CD14-positive monocyte (primary cell): ENCODE results near the gene AADACL3. TPM values are rescaled to one million over a fixed set of nuclear protein-coding genes. Genes with fewer than 3 reads are reported as not detected.

Experiments used
- DNase-seq, 3 donors: peaks; one replicate each; pipeline ENCODE4 v3.0.0-alpha.2; 2011 to 2022
- H2AFZ ChIP-seq: 2 replicates; pipeline ENCODE4 v1.6.0; 2012; ENCODE audit warnings: mild to moderate bottlenecking, low read depth, low read length, inconsistent platforms; ENCODE audit not compliant: insufficient read depth, poor library complexity, severe bottlenecking
- H3K27ac ChIP-seq, 2 donors: 1 replicate in 1 of 2; 2 replicates in 1 of 2; pipeline ENCODE4 v1.5.1; 2012 to 2013; ENCODE audit warnings: low read length in 2 of 2, control low read depth in 1 of 2, inconsistent platforms in 1 of 2, low read depth in 1 of 2, mild to moderate bottlenecking in 1 of 2
- H3K27me3 ChIP-seq, 2 donors: one replicate each; pipeline versions ENCODE4 v1.6.0 to v1.6.1; 2011 to 2013; ENCODE audit warnings: low read length in 2 of 2; ENCODE audit not compliant: control insufficient read depth in 2 of 2, insufficient read depth in 2 of 2
- H3K36me3 ChIP-seq, 2 donors: replicated peaks in 1 of 2; 1 replicate in 1 of 2; 2 replicates in 1 of 2; pipeline versions ENCODE4 v1.5.1 to v1.6.1; 2012 to 2013; ENCODE audit warnings: low read length in 2 of 2, control low read depth in 1 of 2, inconsistent platforms in 1 of 2, mild to moderate bottlenecking in 1 of 2; ENCODE audit not compliant: insufficient read depth in 2 of 2, control insufficient read depth in 1 of 2
- H3K4me1 ChIP-seq, 2 donors: 1 replicate in 1 of 2; 2 replicates in 1 of 2; pipeline versions ENCODE4 v1.5.1 to v1.6.1; 2012 to 2013; ENCODE audit warnings: low read length in 2 of 2, control low read depth in 1 of 2, inconsistent platforms in 1 of 2, mild to moderate bottlenecking in 1 of 2, moderate library complexity in 1 of 2; ENCODE audit not compliant: insufficient read depth in 2 of 2, control insufficient read depth in 1 of 2
- H3K4me2 ChIP-seq: replicated peaks from 2 replicates; pipeline ENCODE3; 2012; ENCODE audit warnings: low read length, moderate library complexity, mild to moderate bottlenecking; ENCODE audit not compliant: poor library complexity, severe bottlenecking; ENCODE audit errors: extremely low read depth
- H3K4me3 ChIP-seq, 3 experiments: fragments of 200-600 bp in 1 of 3; sonication (generic) in 1 of 3; replicated peaks in 1 of 3; 1 replicate in 2 of 3; 2 replicates in 1 of 3; pipeline ENCODE4 v1.5.1; 2011 to 2013; ENCODE audit warnings: low read length in 3 of 3, mild to moderate bottlenecking in 3 of 3, control low read depth in 2 of 3, low read depth in 2 of 3, inconsistent platforms in 1 of 3, moderate library complexity in 1 of 3
- H3K79me2 ChIP-seq: 2 replicates; pipeline ENCODE4 v1.6.0; 2012; ENCODE audit warnings: mild to moderate bottlenecking, control low read depth, inconsistent platforms, low read length, moderate library complexity; ENCODE audit not compliant: insufficient read depth
- H3K9ac ChIP-seq: 2 replicates; pipeline ENCODE4 v1.6.0; 2017; ENCODE audit warnings: low read length, mild to moderate bottlenecking; ENCODE audit not compliant: insufficient read depth, poor library complexity, severe bottlenecking
- H3K9me3 ChIP-seq, 2 donors: replicated peaks in 1 of 2; 1 replicate in 1 of 2; 2 replicates in 1 of 2; pipeline versions ENCODE4 v1.5.1 to v1.6.1; 2012 to 2013; ENCODE audit warnings: low read length in 2 of 2, control low read depth in 1 of 2; ENCODE audit not compliant: control insufficient read depth in 1 of 2, insufficient read depth in 1 of 2
- H4K20me1 ChIP-seq: 2 replicates; pipeline ENCODE4 v1.6.0; 2012; ENCODE audit warnings: mild to moderate bottlenecking, low read length, control low read depth, moderate library complexity; ENCODE audit not compliant: insufficient read depth
- H3K27ac Mint-ChIP-seq, 7 donors: one replicate each; pipeline ENCODE4 v1.8.0; 2020; ENCODE audit warnings: mild to moderate bottlenecking in 7 of 7, mixed read lengths in 7 of 7, moderate library complexity in 6 of 7, inconsistent platforms in 2 of 7
- H3K27me3 Mint-ChIP-seq, 3 donors: one replicate each; pipeline ENCODE4 v1.8.0; 2021 to 2022; ENCODE audit warnings: low read depth in 3 of 3, mild to moderate bottlenecking in 3 of 3, mixed read lengths in 3 of 3, moderate library complexity in 3 of 3, inconsistent platforms in 1 of 3
- H3K36me3 Mint-ChIP-seq, 2 donors: one replicate each; pipeline ENCODE4 v1.8.0; 2020; ENCODE audit warnings: mixed read lengths in 2 of 2, inconsistent platforms in 1 of 2, mild to moderate bottlenecking in 1 of 2
- H3K4me1 Mint-ChIP-seq: one replicate; pipeline ENCODE4 v1.8.0; 2020; ENCODE audit warnings: mild to moderate bottlenecking, mixed read lengths
- H3K4me3 Mint-ChIP-seq, 2 donors: one replicate each; pipeline ENCODE4 v1.8.0; 2020; ENCODE audit warnings: mild to moderate bottlenecking in 2 of 2, mixed read lengths in 2 of 2, moderate library complexity in 1 of 2
- H3K9me3 Mint-ChIP-seq, 7 donors: one replicate each; pipeline ENCODE4 v1.8.0; 2020 to 2022; ENCODE audit warnings: mixed read lengths in 7 of 7, mild to moderate bottlenecking in 6 of 7, moderate library complexity in 6 of 7, inconsistent platforms in 2 of 7
- WGBS: methylation state at CpG from one replicate; pipeline ENCODE4 v1.1.5; 2013; ENCODE audit warnings: missing lambda C conversion rate; ENCODE audit not compliant: insufficient coverage; 5-methylcytosine and 5-hydroxymethylcytosine counted together
- intact Hi-C, 2 donors: fragments of 100-400 bp; cut with micrococcal nuclease; formaldehyde crosslinking; loops; one replicate each; pipeline versions ENCODE4 v1.15.0 to v1.15.1; 2023
- polyA plus RNA-seq, 3 donors: library from polyadenylated mRNA; depleted of rRNA in 1 of 3; unstranded in 2 of 3; stranded (reverse) in 1 of 3; fragments of 300-500 nt in 2 of 3; fragments of >200 nt in 1 of 3; fragmentation: Illumina TruSeq in 2 of 3; gene quantifications; 1 replicate in 2 of 3; 2 replicates in 1 of 3; pipeline ENCODE4 v1.2.3, GENCODE V29; 2012 to 2021
- TF ChIP-seq, protein P1 (sequence below): fragments of 200-600 bp; IDR thresholded peaks from one replicate; pipeline ENCODE4 v1.8.0; 2022; ENCODE audit warnings: antibody characterized with exemption, mild to moderate bottlenecking

AADACL3 gene
- polyA plus RNA-seq, 3 donors, result not detected

- DNase-seq, result no peak
These were observed 56.6 kb downstream of the AADACL3 start for GRCh38 chr1:12772520-12772919.

GRCh38 chr1:12773438-12773837 lies 57.5 kb downstream of the AADACL3 start, which contains the start of gene PRAMEF12:
Gene PRAMEF12 (plus strand): TSS chr1:12773738. CDS start chr1:12774868, 1,130 bp downstream.
- Mint-ChIP-seq H3K27me3 (peaks cover 2 to 25% (median 5%) of the 10 kb centered on the region in 3 donors), H3K36me3 (no peaks in the 10 kb centered on the region), H3K27ac (no peak within 1 kb of the TSS), H3K4me1 (no peaks in the 10 kb centered on the region), H3K4me3 (no peak within 1 kb of the TSS), H3K9me3 (peaks cover 0 to 9% (median 2%) of the 10 kb centered on the region in 7 donors)
- no peak within 1 kb of the TSS for H3K4me2 ChIP-seq
- no peaks in the 10 kb centered on the region for H3K36me3 ChIP-seq
- no peaks in the 10 kb centered on the region for H3K4me1 ChIP-seq
- no peak within 1 kb of the TSS for H2AFZ ChIP-seq
- H3K27ac ChIP-seq, result no peak within 1 kb of the TSS
- H3K27me3 ChIP-seq, result no peaks in the 10 kb centered on the region
- H3K79me2 ChIP-seq, result no peaks in the 10 kb centered on the region
- H4K20me1 ChIP-seq, result no peaks in the 10 kb centered on the region
- H3K4me3 ChIP-seq, result no peak within 1 kb of the TSS
- no peak for DNase-seq
- no peak within 1 kb of the TSS for H3K9ac ChIP-seq
- TF ChIP-seq, protein P1, sequence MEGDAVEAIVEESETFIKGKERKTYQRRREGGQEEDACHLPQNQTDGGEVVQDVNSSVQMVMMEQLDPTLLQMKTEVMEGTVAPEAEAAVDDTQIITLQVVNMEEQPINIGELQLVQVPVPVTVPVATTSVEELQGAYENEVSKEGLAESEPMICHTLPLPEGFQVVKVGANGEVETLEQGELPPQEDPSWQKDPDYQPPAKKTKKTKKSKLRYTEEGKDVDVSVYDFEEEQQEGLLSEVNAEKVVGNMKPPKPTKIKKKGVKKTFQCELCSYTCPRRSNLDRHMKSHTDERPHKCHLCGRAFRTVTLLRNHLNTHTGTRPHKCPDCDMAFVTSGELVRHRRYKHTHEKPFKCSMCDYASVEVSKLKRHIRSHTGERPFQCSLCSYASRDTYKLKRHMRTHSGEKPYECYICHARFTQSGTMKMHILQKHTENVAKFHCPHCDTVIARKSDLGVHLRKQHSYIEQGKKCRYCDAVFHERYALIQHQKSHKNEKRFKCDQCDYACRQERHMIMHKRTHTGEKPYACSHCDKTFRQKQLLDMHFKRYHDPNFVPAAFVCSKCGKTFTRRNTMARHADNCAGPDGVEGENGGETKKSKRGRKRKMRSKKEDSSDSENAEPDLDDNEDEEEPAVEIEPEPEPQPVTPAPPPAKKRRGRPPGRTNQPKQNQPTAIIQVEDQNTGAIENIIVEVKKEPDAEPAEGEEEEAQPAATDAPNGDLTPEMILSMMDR, result no peak
- intact Hi-C loops, result no loop called here
- WGBS, result 91% methylated on average over 3 of the region's 5 CpGs
- H3K9me3 ChIP-seq, result no peaks in the 10 kb centered on the region

More at GRCh38 chr1:12772520-12772919, 56.6 kb downstream of the AADACL3 start:
- Mint-ChIP-seq H3K36me3 (no peaks in the 10 kb centered on the region), H3K27ac (no peak overlapping the region), H3K27me3 (peaks cover 2 to 28% (median 4%) of the 10 kb centered on the region in 3 donors), H3K4me3 (no peak overlapping the region), H3K9me3 (peaks cover 0 to 9% (median 2%) of the 10 kb centered on the region in 7 donors), H3K4me1 (no peaks in the 10 kb centered on the region)
- Histone ChIP-seq H3K9ac (no peak overlapping the region), H3K4me3 (no peak overlapping the region), H3K36me3 (no peaks in the 10 kb centered on the region), H3K9me3 (no peaks in the 10 kb centered on the region), H4K20me1 (no peaks in the 10 kb centered on the region), H3K27me3 (no peaks in the 10 kb centered on the region), H3K27ac (no peak overlapping the region), H3K4me1 (no peaks in the 10 kb centered on the region), H3K79me2 (no peaks in the 10 kb centered on the region), H2AFZ (no peak overlapping the region), H3K4me2 (no peak overlapping the region)
- TF ChIP-seq, protein P1, result no peak
- 94% methylated on average over 3 of the region's 5 CpGs for WGBS
- intact Hi-C loops, result no loop called here
